Common myeloid progenitor, CD34-positive (primary cell): ENCODE measurements around the gene GUCY2F.

ENCODE experiments used
- CTCF ChIA-PET: fragments of 350-600 bp; sonication (Branson Sonifier 250); formaldehyde crosslinking; loops from one replicate; lab custom pipeline; 2021; ENCODE audit warnings: antibody characterized with exemption; lab: Charles Lee
- POLR2A ChIA-PET: fragments of 350-600 bp; sonication (Branson Sonifier 250); formaldehyde crosslinking; loops from one replicate; lab custom pipeline; 2021; ENCODE audit warnings: antibody characterized with exemption; lab: Charles Lee
- DNase-seq, 3 donors: peaks; one replicate each; pipeline versions ENCODE4 v3.0.0 to v3.0.0-alpha.2; 2013
- H3K27ac ChIP-seq, 2 experiments: 1 replicate in 1 of 2; 2 replicates in 1 of 2; pipeline ENCODE4 v1.7.0; 2013; ENCODE audit warnings: inconsistent platforms in 2 of 2, low read length in 2 of 2, mild to moderate bottlenecking in 2 of 2, low read depth in 1 of 2, moderate library complexity in 1 of 2; ENCODE audit not compliant: severe bottlenecking in 2 of 2, insufficient read depth in 1 of 2, poor library complexity in 1 of 2
- H3K27me3 ChIP-seq, 5 experiments: replicated peaks in 2 of 5; 1 replicate in 3 of 5; 2 replicates in 2 of 5; pipeline versions ENCODE4 v1.6.1 to v1.7.0; 2013; ENCODE audit warnings: low read length in 4 of 5, mild to moderate bottlenecking in 2 of 5, moderate library complexity in 2 of 5, inconsistent platforms in 1 of 5; ENCODE audit not compliant: insufficient read depth in 5 of 5, control insufficient read depth in 4 of 5
- H3K36me3 ChIP-seq, 4 experiments: 1 replicate in 2 of 4; 2 replicates in 2 of 4; pipeline versions ENCODE4 v1.6.1 to v1.7.0; 2013; ENCODE audit warnings: low read length in 3 of 4, control low read depth in 1 of 4, mild to moderate bottlenecking in 1 of 4; ENCODE audit not compliant: control insufficient read depth in 4 of 4, insufficient read depth in 4 of 4
- H3K4me1 ChIP-seq, 4 experiments: 1 replicate in 3 of 4; 2 replicates in 1 of 4; pipeline versions ENCODE4 v1.6.1 to v1.7.1; 2013; ENCODE audit warnings: low read length in 3 of 4, mild to moderate bottlenecking in 3 of 4, control low read depth in 1 of 4, inconsistent platforms in 1 of 4, moderate library complexity in 1 of 4; ENCODE audit not compliant: control insufficient read depth in 4 of 4, insufficient read depth in 4 of 4; ENCODE audit errors: control extremely low read depth in 1 of 4
- H3K4me3 ChIP-seq, 7 experiments: 1 replicate in 4 of 7; 2 replicates in 3 of 7; pipeline versions ENCODE4 v1.5.1 to v1.7.0; 2013; ENCODE audit warnings: mild to moderate bottlenecking in 7 of 7, low read length in 6 of 7, moderate library complexity in 6 of 7, inconsistent platforms in 2 of 7, low read depth in 2 of 7, control low read depth in 1 of 7; ENCODE audit not compliant: insufficient read depth in 4 of 7, control insufficient read depth in 1 of 7; ENCODE audit errors: extremely low read depth in 1 of 7
- H3K9me3 ChIP-seq, 5 experiments: 1 replicate in 4 of 5; 2 replicates in 1 of 5; pipeline versions ENCODE4 v1.6.1 to v1.7.1; 2013; ENCODE audit warnings: low read length in 4 of 5, mild to moderate bottlenecking in 2 of 5, inconsistent platforms in 1 of 5, low read depth in 1 of 5, moderate library complexity in 1 of 5; ENCODE audit not compliant: control insufficient read depth in 4 of 5, insufficient read depth in 2 of 5; ENCODE audit errors: control extremely low read depth in 1 of 5
- WGBS: methylation state at CpG from one replicate; pipeline ENCODE4 v1.1.5; 2013; ENCODE audit not compliant: insufficient coverage; 5-methylcytosine and 5-hydroxymethylcytosine counted together

The GUCY2F gene

GRCh38 chrX:109382332-109382731 lies 99.6 kb downstream of the GUCY2F start:
- H3K4me3 ChIP-seq, result no peak overlapping the region
- no peaks in the 10 kb centered on the region for H3K4me1 ChIP-seq
- no peak overlapping the region for H3K27ac ChIP-seq
- ChIA-PET POLR2A (no interaction called here), CTCF (no interaction called here)
- peaks cover 2 to 18% (median 10%) of the 10 kb centered on the region in 5 experiments for H3K27me3 ChIP-seq
- no peaks in the 10 kb centered on the region for H3K9me3 ChIP-seq
- H3K36me3 ChIP-seq, result no peaks in the 10 kb centered on the region
- WGBS, result 81% methylated on average over 3 of the region's 4 CpGs
- no peak for DNase-seq

GRCh38 chrX:109378281-109378680 lies 103.6 kb downstream of the GUCY2F start:
- CTCF ChIA-PET, result no interaction called here
- no peak overlapping the region for H3K4me3 ChIP-seq

GRCh38 chrX:109374262-109374960 lies 107.5 kb downstream of the GUCY2F start:
- ChIA-PET CTCF (no interaction called here), POLR2A (no interaction called here)
- no peak overlapping the region for H3K27ac ChIP-seq
- no peak for DNase-seq
- H3K27me3 ChIP-seq, result peaks cover 0 to 5% (median 0%) of the 10 kb centered on the region in 5 experiments
- H3K4me1 ChIP-seq, result no peaks in the 10 kb centered on the region
- H3K9me3 ChIP-seq, result no peaks in the 10 kb centered on the region
- WGBS, result 100% methylated on average over 1 of the region's 1 CpG
- no peaks in the 10 kb centered on the region for H3K36me3 ChIP-seq
- no peak overlapping the region for H3K4me3 ChIP-seq

More at GRCh38 chrX:109378281-109378680, 103.6 kb downstream of the GUCY2F start:
- Histone ChIP-seq H3K4me1 (no peaks in the 10 kb centered on the region), H3K27ac (no peak overlapping the region), H3K36me3 (no peaks in the 10 kb centered on the region), H3K9me3 (no peaks in the 10 kb centered on the region), H3K27me3 (peaks cover 0 to 10% (median 4%) of the 10 kb centered on the region in 5 experiments)
- 78% methylated on average over 1 of the region's 1 CpG for WGBS
- no peak for DNase-seq
- POLR2A ChIA-PET, result no interaction called here

- ChIA-PET POLR2A (no interaction called here), CTCF (interaction anchor here (0.8 kb wide), 1 partner anchor 10 kb away, joined by 3 read pairs; no protein-coding TSS in a partner anchor)
- no peaks in the 10 kb centered on the region for H3K4me1 ChIP-seq
- DNase-seq, result no peak
- H3K9me3 ChIP-seq, result no peaks in the 10 kb centered on the region
- H3K36me3 ChIP-seq, result no peaks in the 10 kb centered on the region
- WGBS, result 100% methylated on average over 1 of the region's 2 CpGs
- H3K27me3 ChIP-seq, result peaks cover 0 to 5% (median 0%) of the 10 kb centered on the region in 5 experiments
- H3K4me3 ChIP-seq, result no peak overlapping the region
- no peak overlapping the region for H3K27ac ChIP-seq
Observed at GRCh38 chrX:109373468-109373867, 108.4 kb downstream of the GUCY2F start.

GRCh38 chrX:109372716-109373115 lies 109.2 kb downstream of the GUCY2F start:
- POLR2A ChIA-PET, result no interaction called here

GRCh38 chrX:109372291-109372690 lies 109.6 kb downstream of the GUCY2F start:
- ChIA-PET CTCF (no interaction called here), POLR2A (no interaction called here)
- H3K27ac ChIP-seq, result no peak overlapping the region
- no peaks in the 10 kb centered on the region for H3K4me1 ChIP-seq
- no CpG with 5 or more reads among the region's 1 CpG for WGBS
- H3K4me3 ChIP-seq, result no peak overlapping the region
- peaks cover 0 to 5% (median 0%) of the 10 kb centered on the region in 5 experiments for H3K27me3 ChIP-seq
- DNase-seq, result no peak
- no peaks in the 10 kb centered on the region for H3K36me3 ChIP-seq
- no peaks in the 10 kb centered on the region for H3K9me3 ChIP-seq

More at GRCh38 chrX:109372716-109373115, 109.2 kb downstream of the GUCY2F start:
- CTCF ChIA-PET, result interaction anchor here (0.8 kb wide), 1 partner anchor 10 kb away, joined by 3 read pairs; no protein-coding TSS in a partner anchor
- Histone ChIP-seq H3K4me1 (no peaks in the 10 kb centered on the region), H3K27ac (no peak overlapping the region), H3K4me3 (no peak overlapping the region), H3K9me3 (no peaks in the 10 kb centered on the region), H3K36me3 (no peaks in the 10 kb centered on the region), H3K27me3 (peaks cover 0 to 5% (median 0%) of the 10 kb centered on the region in 5 experiments)
- 80% methylated on average over 1 of the region's 2 CpGs for whole genome bisulfite sequencing
- no peak for DNase-seq

- no peak for DNase-seq
- Histone ChIP-seq H3K27me3 (no peaks in the 10 kb centered on the region), H3K4me1 (no peaks in the 10 kb centered on the region), H3K9me3 (no peaks in the 10 kb centered on the region), H3K4me3 (no peak overlapping the region), H3K27ac (no peak overlapping the region), H3K36me3 (no peaks in the 10 kb centered on the region)
- WGBS, result 95% methylated on average over 2 of the region's 4 CpGs
- ChIA-PET CTCF (no interaction called here), POLR2A (no interaction called here)
Observed at GRCh38 chrX:109362101-109362500, 119.8 kb downstream of the GUCY2F start.
